ENCODE results near the gene TTLL7.

DNA sequence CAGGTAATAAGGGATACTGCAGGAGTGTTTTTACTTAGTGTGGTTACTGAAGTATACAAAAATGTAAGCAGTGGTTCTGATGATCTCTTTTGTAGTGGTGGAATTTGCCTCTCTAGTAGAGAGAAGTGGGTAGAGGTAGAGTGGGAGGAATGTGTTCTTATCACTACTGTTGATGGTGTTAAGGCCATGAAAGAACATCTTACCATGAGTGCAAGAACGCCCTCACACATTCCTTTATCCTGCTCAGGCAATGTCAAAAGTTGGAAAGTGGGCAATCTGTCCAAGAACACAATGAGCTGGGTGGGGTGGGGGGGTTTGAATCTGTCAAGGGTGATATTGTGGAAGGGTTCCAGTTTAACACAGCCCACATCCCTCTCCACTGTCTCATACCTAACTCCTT lies 78.6 kb downstream of the TTLL7 start:
- TF ChIP-seq POLR2AphosphoS5 (IDR thresholded peaks at IDR 0.05) = no peak
- no peak for TF ChIP-seq CTCF (IDR thresholded peaks at IDR 0.05)
